Left lung (tissue), 10 donors: ENCODE measurements around the gene TRIM42. TPM values are rescaled to one million over a fixed set of nuclear protein-coding genes. Genes with fewer than 3 reads are reported as not detected.

Source experiments
- ATAC-seq: fragments of 200-7000 bp; cut with Tn5 transposase; one replicate; pipeline ENCODE4 v1.9.1; 2020; ENCODE audit warnings: moderate library complexity
- DNase-seq, 4 donors: peaks; one replicate each; pipeline ENCODE4 v3.0.0-alpha.2; 2013 to 2020
- H3K27ac ChIP-seq, 2 donors: fragments of 200-600 bp; sonication (generic) in 1 of 2; one replicate each; pipeline versions ENCODE4 v1.5.0 to v1.8.0; 2020 to 2021
- H3K27me3 ChIP-seq, 2 donors: fragments of 200-600 bp; sonication (generic) in 1 of 2; one replicate each; pipeline versions ENCODE4 v1.5.0 to v1.8.0; 2020 to 2021
- H3K36me3 ChIP-seq, 2 donors: fragments of 200-600 bp; sonication (generic) in 1 of 2; one replicate each; pipeline versions ENCODE4 v1.5.0 to v1.8.0; 2020 to 2021
- H3K4me1 ChIP-seq, 2 donors: fragments of 200-600 bp; one replicate each; pipeline ENCODE4 v1.8.0; 2021
- H3K4me3 ChIP-seq, 2 donors: fragments of 200-600 bp; sonication (generic) in 1 of 2; one replicate each; pipeline versions ENCODE4 v1.5.0 to v1.8.0; 2020 to 2021; ENCODE audit warnings: mild to moderate bottlenecking in 1 of 2
- H3K9me3 ChIP-seq, 2 donors: fragments of 200-600 bp; sonication (generic) in 1 of 2; one replicate each; pipeline versions ENCODE4 v1.5.0 to v1.8.0; 2020 to 2021
- intact Hi-C, 2 donors: fragments of 100-400 bp; cut with DNase I; formaldehyde crosslinking; loops; one replicate each; pipeline versions ENCODE4 v1.11.2 to v1.14.2; 2022
- polyA plus RNA-seq, 6 donors: library from polyadenylated mRNA; unstranded; fragments of 120-200 nt; gene quantifications; one replicate each; pipeline ENCODE4 v1.2.1, GENCODE V29; 2013; ENCODE audit not compliant: insufficient read length in 6 of 6
- total RNA-seq, 2 donors: library from RNA; stranded (reverse); fragmentation: NEBNext Ultra II Directional; extraction: Animal tissue kit (Norgen Biotek cat#: 25700); gene quantifications; one replicate each; pipeline ENCODE4 v1.2.1, GENCODE V29; 2021
- TF ChIP-seq, protein P1 (sequence below), 2 donors: fragments of 200-600 bp; sonication (generic) in 1 of 2; IDR thresholded peaks; one replicate each; pipeline versions ENCODE4 v1.5.0 to v1.8.0; 2021; ENCODE audit warnings: antibody characterized with exemption in 2 of 2
- donor health status: DM: no; HTN: yes; CAD: no.
- donor health status: DM: no; HTN: no; CAD: no.

Gene TRIM42
- total and polyA plus RNA-seq, 8 donors, result not detected

DNA sequence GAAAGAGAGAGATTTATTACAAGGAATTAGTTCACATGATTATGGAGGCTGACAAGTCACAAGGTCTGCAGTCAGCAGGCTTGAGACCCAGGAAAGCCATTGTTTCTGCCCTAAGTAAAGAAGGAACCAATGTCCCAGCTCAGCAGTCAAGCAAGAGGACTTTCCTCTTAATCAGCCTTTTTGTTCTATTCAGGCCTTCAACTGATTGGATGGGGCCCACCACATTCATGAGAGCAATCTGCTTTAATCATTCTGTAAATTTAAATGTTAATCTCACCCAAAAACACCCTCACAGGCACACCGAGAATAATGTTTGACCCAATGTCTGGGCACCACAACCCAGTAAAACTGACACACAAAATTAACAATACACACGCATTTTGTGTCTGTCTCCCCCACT, 64.3 kb downstream of the TRIM42 start:
- ATAC-seq (no peak), DNase-seq (no peak)
- no peaks in the 10 kb centered on the region for H3K9me3 ChIP-seq
- no peak overlapping the region for H3K27ac ChIP-seq
- no peak overlapping the region for H3K4me3 ChIP-seq
- H3K36me3 ChIP-seq, result no peaks in the 10 kb centered on the region
- H3K27me3 ChIP-seq, result no peaks in the 10 kb centered on the region
- TF ChIP-seq, protein P1, sequence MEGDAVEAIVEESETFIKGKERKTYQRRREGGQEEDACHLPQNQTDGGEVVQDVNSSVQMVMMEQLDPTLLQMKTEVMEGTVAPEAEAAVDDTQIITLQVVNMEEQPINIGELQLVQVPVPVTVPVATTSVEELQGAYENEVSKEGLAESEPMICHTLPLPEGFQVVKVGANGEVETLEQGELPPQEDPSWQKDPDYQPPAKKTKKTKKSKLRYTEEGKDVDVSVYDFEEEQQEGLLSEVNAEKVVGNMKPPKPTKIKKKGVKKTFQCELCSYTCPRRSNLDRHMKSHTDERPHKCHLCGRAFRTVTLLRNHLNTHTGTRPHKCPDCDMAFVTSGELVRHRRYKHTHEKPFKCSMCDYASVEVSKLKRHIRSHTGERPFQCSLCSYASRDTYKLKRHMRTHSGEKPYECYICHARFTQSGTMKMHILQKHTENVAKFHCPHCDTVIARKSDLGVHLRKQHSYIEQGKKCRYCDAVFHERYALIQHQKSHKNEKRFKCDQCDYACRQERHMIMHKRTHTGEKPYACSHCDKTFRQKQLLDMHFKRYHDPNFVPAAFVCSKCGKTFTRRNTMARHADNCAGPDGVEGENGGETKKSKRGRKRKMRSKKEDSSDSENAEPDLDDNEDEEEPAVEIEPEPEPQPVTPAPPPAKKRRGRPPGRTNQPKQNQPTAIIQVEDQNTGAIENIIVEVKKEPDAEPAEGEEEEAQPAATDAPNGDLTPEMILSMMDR (IDR thresholded peaks at IDR 0.05), result no peak
- H3K4me1 ChIP-seq, result no peaks in the 10 kb centered on the region
- intact Hi-C loops, result no loop called here

DNA sequence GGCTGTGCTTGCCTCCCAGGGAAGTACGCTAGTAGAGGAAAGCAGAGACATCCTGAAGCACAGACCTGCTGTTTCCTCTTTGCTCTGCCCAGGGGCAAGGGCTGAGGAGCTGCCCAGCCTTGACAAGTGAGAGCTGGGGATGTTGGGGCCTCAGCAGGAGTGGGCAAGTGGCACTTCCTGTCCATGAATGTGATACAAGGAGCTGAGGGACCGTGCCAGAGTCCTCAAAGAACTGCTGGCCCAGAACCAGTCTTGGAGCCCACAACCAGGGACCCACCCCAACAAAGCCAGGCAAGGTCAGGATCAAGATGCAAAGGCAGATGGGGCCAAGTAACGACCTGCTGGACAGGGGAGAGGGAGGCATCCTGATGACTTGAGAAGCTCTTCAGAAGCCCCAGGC, 70.3 kb downstream of the TRIM42 start:
- intact Hi-C loops, result no loop called here
- TF ChIP-seq, protein P1 (IDR thresholded peaks at IDR 0.05), result no peak

GRCh38 chr3:140748903-140749302, 71.0 kb downstream of the TRIM42 start:
- H3K27me3 ChIP-seq, result no peaks in the 10 kb centered on the region
- intact Hi-C loops, result no loop called here
- no peaks in the 10 kb centered on the region for H3K4me1 ChIP-seq
- no peaks in the 10 kb centered on the region for H3K9me3 ChIP-seq
- H3K27ac ChIP-seq, result no peak overlapping the region
- TF ChIP-seq, protein P1 (IDR thresholded peaks at IDR 0.05), result no peak
- no peak overlapping the region for H3K4me3 ChIP-seq
- DNase-seq (no peak), ATAC-seq (no peak)
- H3K36me3 ChIP-seq, result no peaks in the 10 kb centered on the region

More for the DNA sequence above, 70.3 kb downstream of the TRIM42 start:
- no peak for DNase-seq
- ATAC-seq, result no peak
- Histone ChIP-seq H3K4me3 (no peak overlapping the region), H3K9me3 (no peaks in the 10 kb centered on the region), H3K27me3 (no peaks in the 10 kb centered on the region), H3K36me3 (no peaks in the 10 kb centered on the region), H3K4me1 (no peaks in the 10 kb centered on the region), H3K27ac (no peak overlapping the region)
